Putamen (tissue), 1 donor: Measurements from ENCODE around the gene ATG13.

Experiments
- DNase-seq: peaks from one replicate; pipeline ENCODE4 v3.0.0-alpha.2; 2016; ENCODE audit warnings: low spot score

Gene ATG13

GRCh38 chr11:46676436-46677158 is 59.2 kb downstream of the ATG13 start:
- no peak for DNase-seq

GRCh38 chr11:46677169-46677568 is 59.8 kb downstream of the ATG13 start:
- DNase-seq = no peak

- no peak for DNase-seq
These were observed 60.8 kb downstream of the ATG13 start for GRCh38 chr11:46677991-46678740.

GRCh38 chr11:46678741-46679130 is 61.4 kb downstream of the ATG13 start:
- DNase-seq = no peak

- DNase-seq = no peak
These were observed 62.1 kb downstream of the ATG13 start for GRCh38 chr11:46679241-46680163.

GRCh38 chr11:46680164-46680760 is 62.9 kb downstream of the ATG13 start:
- DNase-seq = no peak

- no peak for DNase-seq
These were observed 63.5 kb downstream of the ATG13 start for GRCh38 chr11:46680815-46681214.

GRCh38 chr11:46681814-46682213 is 64.5 kb downstream of the ATG13 start:
- no peak for DNase-seq

- no peak for DNase-seq
These were observed 65.7 kb downstream of the ATG13 start for GRCh38 chr11:46682773-46683752.

- DNase-seq = no peak
These were observed 67.0 kb downstream of the ATG13 start for GRCh38 chr11:46684367-46684766.

- DNase-seq = no peak
These were observed 69.8 kb downstream of the ATG13 start for GRCh38 chr11:46686886-46687795.

GRCh38 chr11:46690702-46691101 is 73.3 kb downstream of the ATG13 start:
- no peak for DNase-seq

- DNase-seq = no peak
These were observed 75.1 kb downstream of the ATG13 start for GRCh38 chr11:46692450-46692849.

GRCh38 chr11:46693597-46694012 is 76.3 kb downstream of the ATG13 start:
- DNase-seq = no peak

- no peak for DNase-seq
These were observed 76.7 kb downstream of the ATG13 start for GRCh38 chr11:46694072-46694471.

GRCh38 chr11:46694607-46695006 is 77.3 kb downstream of the ATG13 start:
- no peak for DNase-seq

GRCh38 chr11:46695345-46696211 is 78.2 kb downstream of the ATG13 start:
- no peak for DNase-seq

- DNase-seq = peak; percentile 96
These were observed 78.8 kb downstream of the ATG13 start for GRCh38 chr11:46696212-46696558.

- DNase-seq = peak; percentile 57
These were observed 80.0 kb downstream of the ATG13 start for GRCh38 chr11:46697303-46697702.
